ENCODE results near the gene ITGAV. TPM values are rescaled to one million over a fixed set of nuclear protein-coding genes. Genes with fewer than 3 reads are reported as not detected.

ITGAV gene
- total RNA-seq, 1 donor from 2014 or later, result 67.0 TPM

GRCh38 chr2:186675380-186675779 is 85.5 kb downstream of the ITGAV start:
- H3K4me1 ChIP-seq, result no peaks in the 10 kb centered on the region
- ATAC-seq, result no peak
- no peaks in the 10 kb centered on the region for H3K9me3 ChIP-seq
- peaks cover 80% of the 10 kb centered on the region for H3K36me3 ChIP-seq
- no peak for DNase-seq
- no peak for TF ChIP-seq CTCF (IDR thresholded peaks at IDR 0.05)
- H3K27me3 ChIP-seq, result no peaks in the 10 kb centered on the region
- no peak overlapping the region for H3K27ac ChIP-seq
- intact Hi-C loops (cut with DNase I), result no loop called here
- no peak overlapping the region for H3K4me3 ChIP-seq

- no peak for DNase-seq
- intact Hi-C loops (cut with DNase I), result no loop called here
Measured at GRCh38 chr2:186683341-186683740, 93.5 kb downstream of the ITGAV start.

GRCh38 chr2:186687807-186688211 is 98.0 kb downstream of the ITGAV start:
- intact Hi-C loops (cut with DNase I), result no loop called here
- DNase-seq (no peak), ATAC-seq (no peak)

More at GRCh38 chr2:186683341-186683740, 93.5 kb downstream of the ITGAV start:
- Histone ChIP-seq H3K4me3 (no peak overlapping the region), H3K36me3 (peaks cover 2% of the 10 kb centered on the region), H3K4me1 (no peaks in the 10 kb centered on the region), H3K27me3 (no peaks in the 10 kb centered on the region), H3K9me3 (no peaks in the 10 kb centered on the region), H3K27ac (no peak overlapping the region)
- no peak for ATAC-seq
- no peak for TF ChIP-seq CTCF (IDR thresholded peaks at IDR 0.05)

GRCh38 chr2:186688813-186689212 is 99.0 kb downstream of the ITGAV start:
- TF ChIP-seq CTCF (IDR thresholded peaks at IDR 0.05), result no peak

More at GRCh38 chr2:186687807-186688211, 98.0 kb downstream of the ITGAV start:
- Histone ChIP-seq H3K4me1 (no peaks in the 10 kb centered on the region), H3K27ac (no peak overlapping the region), H3K27me3 (no peaks in the 10 kb centered on the region), H3K36me3 (no peaks in the 10 kb centered on the region), H3K4me3 (no peak overlapping the region), H3K9me3 (no peaks in the 10 kb centered on the region)
- TF ChIP-seq CTCF (IDR thresholded peaks at IDR 0.05), result no peak

GRCh38 chr2:186690786-186691185 is 100.9 kb downstream of the ITGAV start:
- H3K36me3 ChIP-seq, result no peaks in the 10 kb centered on the region
- intact Hi-C loops (cut with DNase I), result no loop called here
- H3K27ac ChIP-seq, result no peak overlapping the region
- DNase-seq (no peak), ATAC-seq (no peak)
- H3K27me3 ChIP-seq, result no peaks in the 10 kb centered on the region
- TF ChIP-seq CTCF (IDR thresholded peaks at IDR 0.05), result no peak
- H3K4me1 ChIP-seq, result peaks cover 9% of the 10 kb centered on the region
- no peak overlapping the region for H3K4me3 ChIP-seq
- H3K9me3 ChIP-seq, result no peaks in the 10 kb centered on the region

More at GRCh38 chr2:186688813-186689212, 99.0 kb downstream of the ITGAV start:
- no peak overlapping the region for H3K27ac ChIP-seq
- H3K4me3 ChIP-seq, result no peak overlapping the region
- H3K27me3 ChIP-seq, result no peaks in the 10 kb centered on the region
- no peaks in the 10 kb centered on the region for H3K36me3 ChIP-seq
- H3K4me1 ChIP-seq, result peaks cover 4% of the 10 kb centered on the region
- H3K9me3 ChIP-seq, result no peaks in the 10 kb centered on the region
- DNase-seq, result no peak
- ATAC-seq, result no peak
- intact Hi-C loops (cut with DNase I), result no loop called here

- ATAC-seq, result no peak
- TF ChIP-seq CTCF (IDR thresholded peaks at IDR 0.05), result no peak
Measured at GRCh38 chr2:186691231-186691630, 101.4 kb downstream of the ITGAV start.

More at GRCh38 chr2:186691231-186691630, 101.4 kb downstream of the ITGAV start:
- no peak for DNase-seq
- Histone ChIP-seq H3K36me3 (no peaks in the 10 kb centered on the region), H3K27me3 (no peaks in the 10 kb centered on the region), H3K4me1 (peaks cover 9% of the 10 kb centered on the region), H3K27ac (no peak overlapping the region), H3K4me3 (no peak overlapping the region), H3K9me3 (no peaks in the 10 kb centered on the region)
- intact Hi-C loops (cut with DNase I), result no loop called here
